GM19397 (cell line): Measurements from ENCODE around the gene TMEM63A.
A peak's percentile ranks its signal among the peaks of the same experiment; 100 is the strongest.

Experiments
- ATAC-seq: cut with Tn5 transposase; IDR thresholded peaks from one replicate; pipeline ENCODE4 v1.9.1; 2021; ENCODE audit warnings: mild to moderate bottlenecking, moderate library complexity; ENCODE audit not compliant: unreplicated experiment

TMEM63A gene

GRCh38 chr1:225886159-225887029 is 4.2 kb upstream of the TMEM63A start:
- no peak for ATAC-seq

- ATAC-seq = no peak
These were observed 3.2 kb upstream of the TMEM63A start for GRCh38 chr1:225885336-225885735.

GRCh38 chr1:225883616-225884265 is 1.6 kb upstream of the TMEM63A start:
- ATAC-seq = no peak

GRCh38 chr1:225882694-225883615 is 775 bp upstream of the TMEM63A start:
- ATAC-seq = peak; percentile 20

GRCh38 chr1:225881081-225881958 is 860 bp downstream of the TMEM63A start:
- no peak for ATAC-seq

GRCh38 chr1:225880636-225881035 is 1.5 kb downstream of the TMEM63A start:
- ATAC-seq = no peak

- no peak for ATAC-seq
These were observed 2.0 kb downstream of the TMEM63A start for GRCh38 chr1:225880222-225880588.

GRCh38 chr1:225879521-225880221 is 2.5 kb downstream of the TMEM63A start:
- ATAC-seq = no peak

GRCh38 chr1:225878282-225878681 is 3.9 kb downstream of the TMEM63A start:
- ATAC-seq = no peak

- no peak for ATAC-seq
These were observed 4.6 kb downstream of the TMEM63A start for GRCh38 chr1:225877580-225877979.

GRCh38 chr1:225876900-225877510 is 5.2 kb downstream of the TMEM63A start:
- ATAC-seq = no peak

- no peak for ATAC-seq
These were observed 7.0 kb downstream of the TMEM63A start for GRCh38 chr1:225875044-225875815.

GRCh38 chr1:225874431-225874830 is 7.7 kb downstream of the TMEM63A start:
- no peak for ATAC-seq

- ATAC-seq = no peak
These were observed 8.8 kb downstream of the TMEM63A start for GRCh38 chr1:225873281-225873850.

GRCh38 chr1:225872075-225872430 is 10.1 kb downstream of the TMEM63A start:
- no peak for ATAC-seq

- no peak for ATAC-seq
These were observed 10.7 kb downstream of the TMEM63A start for GRCh38 chr1:225871359-225872074.

- ATAC-seq = no peak
These were observed 11.3 kb downstream of the TMEM63A start for GRCh38 chr1:225870911-225871310.
